ENCODE measurements around the gene SLC29A2.
A peak's percentile ranks its signal among the peaks of the same experiment; 100 is the strongest.

SLC29A2 gene

DNA sequence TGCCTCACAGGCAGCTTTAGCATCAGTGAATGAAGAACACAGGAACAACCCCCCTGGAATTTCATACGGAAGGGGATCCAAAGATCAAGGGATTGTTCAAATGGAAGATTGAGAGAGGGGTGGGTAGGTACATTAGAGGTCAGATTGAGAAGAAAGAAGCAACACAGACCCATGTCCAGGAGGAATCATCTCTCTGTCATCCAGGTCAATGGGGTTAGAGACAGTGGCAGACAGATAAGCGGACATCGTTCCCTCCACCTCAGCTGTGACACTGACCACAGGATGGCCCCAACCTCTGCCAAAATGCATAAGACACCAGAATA, 47.4 kb upstream of the SLC29A2 start:
- no peak for DNase-seq
- Histone ChIP-seq H4K20me1 (ENCODE audit: insufficient read depth, low read length) (0 out of 2 replicates have a peak, but pooled peaks cover 3% of the 10 kb centered on the region), H3K9me2 (replicated peaks; ENCODE audit: insufficient read depth, low read length) (no peaks in the 10 kb centered on the region), H3K9me3 (replicated peaks; ENCODE audit: insufficient read depth, low read length) (no peaks in the 10 kb centered on the region), H3K27ac (ENCODE audit: low read length) (no peak overlapping the region), H3K4me3 (ENCODE audit: low read length) (no peak overlapping the region), H3K27me3 (replicated peaks; ENCODE audit: insufficient read depth, low read length) (peaks cover 34% of the 10 kb centered on the region), H3F3A (ENCODE audit: insufficient read depth, low read length) (peaks cover 10% of the 10 kb centered on the region), H3K79me2 (ENCODE audit: low read length) (no peaks in the 10 kb centered on the region), H3K36me3 (replicated peaks; ENCODE audit: insufficient read depth, low read length) (no peaks in the 10 kb centered on the region), H3K4me1 (ENCODE audit: low read length) (no peaks in the 10 kb centered on the region), H3K9ac (ENCODE audit: low read length) (no peak overlapping the region), H3K4me2 (ENCODE audit: low read depth, low read length) (no peak overlapping the region), H2AFZ (ENCODE audit: low read length) (no peak overlapping the region)
- TF ChIP-seq CTCF (IDR thresholded peaks at IDR 0.05; ENCODE audit: low read length) (no peak), EZH2 (optimal IDR thresholded peaks at IDR 0.05; ENCODE audit: low read depth, low read length) (no peak), EZH2phosphoT487 (IDR thresholded peaks at IDR 0.05; ENCODE audit: low read length) (no peak)

GRCh38 chr11:66418168-66418985, 46.8 kb upstream of the SLC29A2 start:
- no peaks in the 10 kb centered on the region for H3K36me3 ChIP-seq (replicated peaks; ENCODE audit: insufficient read depth, low read length)
- H3K9ac ChIP-seq (ENCODE audit: low read length), result no peak overlapping the region
- H3K4me1 ChIP-seq (ENCODE audit: low read length), result no peaks in the 10 kb centered on the region
- H3K27me3 ChIP-seq (replicated peaks; ENCODE audit: insufficient read depth, low read length), result peaks cover 39% of the 10 kb centered on the region
- peak; percentile 56 for DNase-seq
- no peak overlapping the region for H3K4me3 ChIP-seq (ENCODE audit: low read length)
- H3K9me2 ChIP-seq (replicated peaks; ENCODE audit: insufficient read depth, low read length), result no peaks in the 10 kb centered on the region
- H3K79me2 ChIP-seq (ENCODE audit: low read length), result no peaks in the 10 kb centered on the region
- H3K9me3 ChIP-seq (replicated peaks; ENCODE audit: insufficient read depth, low read length), result no peaks in the 10 kb centered on the region
- no peak overlapping the region for H3K4me2 ChIP-seq (ENCODE audit: low read depth, low read length)
- TF ChIP-seq EZH2 (optimal IDR thresholded peaks at IDR 0.05; ENCODE audit: low read depth, low read length), result no peak
- TF ChIP-seq CTCF (IDR thresholded peaks at IDR 0.05; ENCODE audit: low read length), result peak; percentile 15
- H3F3A ChIP-seq (ENCODE audit: insufficient read depth, low read length), result peaks cover 10% of the 10 kb centered on the region
- no peak overlapping the region for H3K27ac ChIP-seq (ENCODE audit: low read length)
- 0 out of 2 replicates have a peak, but pooled peaks cover 3% of the 10 kb centered on the region for H4K20me1 ChIP-seq (ENCODE audit: insufficient read depth, low read length)
- no peak overlapping the region for H2AFZ ChIP-seq (ENCODE audit: low read length)

- Histone ChIP-seq H3K27me3 (replicated peaks; ENCODE audit: insufficient read depth, low read length) (peaks cover 53% of the 10 kb centered on the region), H3K4me2 (ENCODE audit: low read depth, low read length) (no peak overlapping the region), H3K79me2 (ENCODE audit: low read length) (no peaks in the 10 kb centered on the region), H3K9ac (ENCODE audit: low read length) (no peak overlapping the region), H3K9me2 (replicated peaks; ENCODE audit: insufficient read depth, low read length) (no peaks in the 10 kb centered on the region), H3K4me1 (ENCODE audit: low read length) (no peaks in the 10 kb centered on the region), H4K20me1 (ENCODE audit: insufficient read depth, low read length) (no peaks in the 10 kb centered on the region), H2AFZ (ENCODE audit: low read length) (no peak overlapping the region), H3K9me3 (replicated peaks; ENCODE audit: insufficient read depth, low read length) (no peaks in the 10 kb centered on the region), H3F3A (ENCODE audit: insufficient read depth, low read length) (peaks cover 9% of the 10 kb centered on the region), H3K27ac (ENCODE audit: low read length) (no peak overlapping the region), H3K4me3 (ENCODE audit: low read length) (no peak overlapping the region), H3K36me3 (replicated peaks; ENCODE audit: insufficient read depth, low read length) (no peaks in the 10 kb centered on the region)
- no peak for DNase-seq
- TF ChIP-seq CTCF (IDR thresholded peaks at IDR 0.05; ENCODE audit: low read length) (no peak), EZH2 (optimal IDR thresholded peaks at IDR 0.05; ENCODE audit: low read depth, low read length) (no peak), EZH2phosphoT487 (IDR thresholded peaks at IDR 0.05; ENCODE audit: low read length) (no peak)
These were observed 45.4 kb upstream of the SLC29A2 start for GRCh38 chr11:66417000-66417399.
